ENCODE results near the gene CUX1. TPM values are rescaled to one million over a fixed set of nuclear protein-coding genes. Genes with fewer than 3 reads are reported as not detected.
"Not testable (repeated sequence)": the region's sequence is repeated elsewhere in the genome, so short reads cannot be mapped to it uniquely, and the experiment has no call there.

The CUX1 gene
- total RNA-seq, 4 donors from 2014 or later: 58.2 to 295 (median 76.9) TPM

- intact Hi-C loops (cut with DNase I; ENCODE audit: low total_unique reads): no loop called here
- TF ChIP-seq, protein P1, sequence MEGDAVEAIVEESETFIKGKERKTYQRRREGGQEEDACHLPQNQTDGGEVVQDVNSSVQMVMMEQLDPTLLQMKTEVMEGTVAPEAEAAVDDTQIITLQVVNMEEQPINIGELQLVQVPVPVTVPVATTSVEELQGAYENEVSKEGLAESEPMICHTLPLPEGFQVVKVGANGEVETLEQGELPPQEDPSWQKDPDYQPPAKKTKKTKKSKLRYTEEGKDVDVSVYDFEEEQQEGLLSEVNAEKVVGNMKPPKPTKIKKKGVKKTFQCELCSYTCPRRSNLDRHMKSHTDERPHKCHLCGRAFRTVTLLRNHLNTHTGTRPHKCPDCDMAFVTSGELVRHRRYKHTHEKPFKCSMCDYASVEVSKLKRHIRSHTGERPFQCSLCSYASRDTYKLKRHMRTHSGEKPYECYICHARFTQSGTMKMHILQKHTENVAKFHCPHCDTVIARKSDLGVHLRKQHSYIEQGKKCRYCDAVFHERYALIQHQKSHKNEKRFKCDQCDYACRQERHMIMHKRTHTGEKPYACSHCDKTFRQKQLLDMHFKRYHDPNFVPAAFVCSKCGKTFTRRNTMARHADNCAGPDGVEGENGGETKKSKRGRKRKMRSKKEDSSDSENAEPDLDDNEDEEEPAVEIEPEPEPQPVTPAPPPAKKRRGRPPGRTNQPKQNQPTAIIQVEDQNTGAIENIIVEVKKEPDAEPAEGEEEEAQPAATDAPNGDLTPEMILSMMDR (IDR thresholded peaks at IDR 0.05): no peak
- TF ChIP-seq POLR2A (IDR thresholded peaks at IDR 0.05): no peak
- peaks cover 0 to 2% of the 10 kb centered on the region in 2 donors for H3K4me1 ChIP-seq
- H3K27me3 ChIP-seq: no peaks in the 10 kb centered on the region
- DNase-seq: no peak
- no peaks in the 10 kb centered on the region for H3K9me3 ChIP-seq
- H3K27ac ChIP-seq: no peak overlapping the region
- H3K36me3 ChIP-seq: no peaks in the 10 kb centered on the region
- H3K4me3 ChIP-seq: no peak overlapping the region
Measured at GRCh38 chr7:102036958-102037357, 219.5 kb downstream of the CUX1 start.

DNA sequence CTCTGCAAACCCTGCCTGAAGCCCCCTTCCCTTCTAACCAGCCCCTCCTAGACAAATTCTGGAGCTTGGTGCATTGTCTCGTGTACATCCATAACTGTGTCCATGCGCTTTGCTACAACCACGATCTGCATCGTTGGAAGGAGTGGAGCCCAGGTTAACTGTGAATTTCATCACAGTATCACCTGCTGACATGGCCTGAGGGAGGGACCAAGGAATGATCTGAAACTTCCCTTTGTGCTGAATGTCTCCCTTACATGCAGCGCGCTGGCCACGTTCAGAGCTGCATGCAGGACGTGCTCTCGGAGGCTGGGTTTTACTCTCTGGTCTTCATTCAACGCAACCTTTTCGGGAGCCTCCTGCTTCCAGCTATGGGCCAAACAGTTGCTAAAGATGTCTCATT lies 222.3 kb downstream of the CUX1 start:
- H3K27me3 ChIP-seq: no peaks in the 10 kb centered on the region
- no peak overlapping the region for H3K27ac ChIP-seq
- peaks cover 0 to 7% of the 10 kb centered on the region in 2 donors for H3K4me1 ChIP-seq
- intact Hi-C loops (cut with DNase I; ENCODE audit: low total_unique reads): no loop called here
- H3K9me3 ChIP-seq: no peaks in the 10 kb centered on the region
- H3K36me3 ChIP-seq: no peaks in the 10 kb centered on the region
- DNase-seq: no peak
- H3K4me3 ChIP-seq: no peak overlapping the region
- TF ChIP-seq POLR2A (IDR thresholded peaks at IDR 0.05): no peak
- TF ChIP-seq, protein P1 (IDR thresholded peaks at IDR 0.05): no peak

DNA sequence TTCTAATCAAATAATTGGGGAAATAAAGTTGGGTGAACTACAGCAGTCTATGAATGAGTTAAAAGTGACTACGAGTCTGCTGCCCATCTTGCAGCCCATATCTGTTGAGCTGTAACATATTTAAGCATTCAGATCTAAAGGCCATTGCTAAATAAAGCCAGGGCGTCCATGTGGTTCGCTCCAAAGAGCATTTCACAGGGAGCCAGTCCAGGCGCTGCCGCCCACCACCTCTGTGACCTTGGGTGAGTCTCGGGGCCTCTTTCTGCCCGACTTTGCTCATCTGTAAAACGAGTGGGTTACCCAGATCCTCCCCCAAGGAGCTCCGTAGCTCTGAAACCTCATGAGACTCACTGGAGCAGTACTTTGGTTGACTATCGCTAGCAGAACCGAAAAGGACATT lies 223.1 kb downstream of the CUX1 start:
- Histone ChIP-seq H3K4me3 (no peak overlapping the region), H3K4me1 (peaks cover 0 to 11% of the 10 kb centered on the region in 2 donors), H3K36me3 (no peaks in the 10 kb centered on the region), H3K9me3 (no peaks in the 10 kb centered on the region), H3K27me3 (no peaks in the 10 kb centered on the region), H3K27ac (no peak overlapping the region)
- DNase-seq: no peak
- TF ChIP-seq POLR2A (IDR thresholded peaks at IDR 0.05): no peak
- TF ChIP-seq, protein P1 (IDR thresholded peaks at IDR 0.05): no peak
- intact Hi-C loops (cut with DNase I; ENCODE audit: low total_unique reads): no loop called here

- Histone ChIP-seq H3K36me3 (no peaks in the 10 kb centered on the region), H3K27ac (peak overlapping the region in 1 of 2 donors; percentile 41), H3K9me3 (no peaks in the 10 kb centered on the region), H3K4me3 (no peak overlapping the region), H3K27me3 (no peaks in the 10 kb centered on the region), H3K4me1 (peaks cover 0 to 11% of the 10 kb centered on the region in 2 donors)
- intact Hi-C loops (cut with DNase I; ENCODE audit: low total_unique reads): no loop called here
- DNase-seq: no peak
- TF ChIP-seq, protein P1 (IDR thresholded peaks at IDR 0.05): no peak
- no peak for TF ChIP-seq POLR2A (IDR thresholded peaks at IDR 0.05)
Measured at GRCh38 chr7:102042016-102042656, 224.7 kb downstream of the CUX1 start.

DNA sequence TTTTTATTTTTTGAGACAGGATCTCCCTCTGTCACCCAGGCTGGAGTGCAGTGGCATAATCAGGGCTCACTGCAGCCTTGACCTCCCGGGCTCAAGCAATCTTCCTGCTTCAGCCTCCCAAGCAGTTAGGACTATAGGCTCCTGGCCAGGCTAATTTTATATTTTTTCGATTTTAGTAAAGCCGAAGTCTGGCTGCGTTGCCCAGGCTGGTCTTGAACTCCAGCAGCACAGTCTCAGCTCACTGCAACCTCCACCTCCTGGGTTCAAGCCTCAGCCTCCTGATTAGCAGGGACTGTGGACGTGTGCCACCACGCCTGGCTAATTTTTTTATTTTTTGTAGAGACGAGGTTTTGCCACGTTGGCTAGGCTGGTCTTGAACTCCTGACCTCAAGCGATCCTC lies 225.4 kb downstream of the CUX1 start:
- H3K27ac ChIP-seq: peak overlapping the region in 1 of 2 donors; percentile 41
- H3K36me3 ChIP-seq; intact Hi-C loops (cut with DNase I; ENCODE audit: low total_unique reads); H3K9me3 ChIP-seq; DNase-seq; H3K4me3 ChIP-seq; H3K27me3 ChIP-seq: not testable (repeated sequence)
- H3K4me1 ChIP-seq: peaks cover 0 to 11% of the 10 kb centered on the region in 2 donors

GRCh38 chr7:102044641-102044983 lies 227.2 kb downstream of the CUX1 start:
- no peak overlapping the region for H3K4me3 ChIP-seq
- intact Hi-C loops (cut with DNase I; ENCODE audit: low total_unique reads): no loop called here
- TF ChIP-seq POLR2A (IDR thresholded peaks at IDR 0.05): no peak
- TF ChIP-seq, protein P1 (IDR thresholded peaks at IDR 0.05): no peak
- H3K9me3 ChIP-seq: no peaks in the 10 kb centered on the region
- H3K36me3 ChIP-seq: no peaks in the 10 kb centered on the region
- no peak for DNase-seq
- peaks cover 0 to 11% of the 10 kb centered on the region in 2 donors for H3K4me1 ChIP-seq
- H3K27me3 ChIP-seq: no peaks in the 10 kb centered on the region
- H3K27ac ChIP-seq: peak overlapping the region; percentile 54 to 66

Measured in uterus (tissue), 4 donors.